Stimulated activated CD4-positive, alpha-beta T cell treated with anti-CD3 and anti-CD28 coated beads, Interleukin-4, amount 100 ng/mL, for 1 hour (primary cell): ENCODE results near the gene APBB1IP.
"Not testable (repeated sequence)": the region's sequence is repeated elsewhere in the genome, so short reads cannot be mapped to it uniquely, and the experiment has no call there.

Experiments used
- DNase-seq: peaks from one replicate; pipeline ENCODE4 v3.0.0-alpha.2; 2020

Gene APBB1IP

DNA sequence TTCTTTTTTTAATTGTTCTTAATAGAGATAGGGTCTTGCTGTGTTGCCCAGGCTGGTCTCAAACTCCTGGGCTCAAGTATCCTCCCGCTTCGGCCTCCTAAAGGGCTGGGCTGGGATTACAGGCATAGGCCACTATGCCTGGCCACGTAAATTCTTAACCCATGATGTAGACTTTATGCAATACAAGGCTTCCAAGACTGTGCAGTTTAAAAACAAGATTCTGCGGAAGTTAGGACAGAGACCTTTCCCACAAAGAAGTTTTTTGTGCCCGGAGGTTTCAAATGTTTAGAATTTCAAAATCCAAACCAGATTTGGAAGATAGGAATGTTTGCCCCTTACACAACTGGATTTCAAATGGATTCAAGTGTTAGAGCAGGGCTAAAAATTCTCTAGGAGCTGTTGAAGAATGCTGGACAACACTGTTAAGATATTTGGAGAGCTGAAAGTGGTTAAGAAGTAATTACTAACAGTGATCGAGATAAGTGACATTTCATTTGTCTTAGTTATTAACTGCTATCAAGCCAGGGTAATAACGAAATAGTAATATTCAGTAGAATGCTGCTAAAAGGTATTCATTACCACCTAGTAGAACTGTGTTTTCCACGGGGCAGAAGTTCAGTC lies 7.4 kb downstream of the APBB1IP start:
- no peak for DNase-seq

- no peak for DNase-seq
Measured at GRCh38 chr10:26446258-26446657, 8.1 kb downstream of the APBB1IP start.

- no peak for DNase-seq
Measured at GRCh38 chr10:26448292-26448691, 10.2 kb downstream of the APBB1IP start.

- no peak for DNase-seq
Measured at GRCh38 chr10:26448706-26449435, 10.7 kb downstream of the APBB1IP start.

DNA sequence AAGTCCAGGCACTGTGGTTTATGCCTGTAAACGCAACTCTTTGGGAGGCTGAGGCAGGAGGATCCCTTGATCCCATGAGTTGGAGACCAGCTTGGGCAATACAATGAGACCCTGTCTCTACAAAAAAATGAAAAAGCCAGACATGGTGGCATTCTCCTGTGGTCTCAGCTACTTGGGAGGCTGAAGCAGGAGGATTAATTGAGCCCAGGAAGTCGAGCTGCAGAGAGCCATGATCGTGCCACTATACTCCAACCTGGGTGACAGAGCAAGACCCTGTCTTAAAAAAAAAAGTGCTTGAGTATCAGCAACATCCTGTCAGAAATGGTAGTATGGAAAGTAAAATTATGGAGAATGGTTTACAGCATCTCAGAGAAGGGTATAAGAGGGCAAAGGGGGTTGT lies 11.6 kb downstream of the APBB1IP start:
- DNase-seq: no peak

- no peak for DNase-seq
Measured at GRCh38 chr10:26451903-26452302, 13.8 kb downstream of the APBB1IP start.

DNA sequence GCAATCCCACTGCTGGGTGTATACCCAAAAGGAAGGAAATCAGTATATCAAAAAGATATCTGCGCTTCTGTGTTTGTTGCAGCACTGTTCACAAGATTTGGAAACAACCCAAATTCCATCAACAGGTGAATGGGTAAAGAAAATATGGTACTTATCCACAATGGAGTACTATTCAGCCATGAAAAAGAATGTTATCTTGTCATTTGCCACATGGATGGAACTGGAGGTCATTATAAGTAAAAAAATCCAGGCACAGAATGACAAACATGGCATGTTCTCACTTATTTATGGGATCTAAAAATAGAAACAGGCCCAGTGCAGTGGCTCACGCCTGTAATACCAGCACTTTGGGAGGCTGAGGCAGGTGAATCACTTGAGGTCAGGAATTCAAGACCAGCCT lies 15.7 kb downstream of the APBB1IP start:
- DNase-seq: no peak

DNA sequence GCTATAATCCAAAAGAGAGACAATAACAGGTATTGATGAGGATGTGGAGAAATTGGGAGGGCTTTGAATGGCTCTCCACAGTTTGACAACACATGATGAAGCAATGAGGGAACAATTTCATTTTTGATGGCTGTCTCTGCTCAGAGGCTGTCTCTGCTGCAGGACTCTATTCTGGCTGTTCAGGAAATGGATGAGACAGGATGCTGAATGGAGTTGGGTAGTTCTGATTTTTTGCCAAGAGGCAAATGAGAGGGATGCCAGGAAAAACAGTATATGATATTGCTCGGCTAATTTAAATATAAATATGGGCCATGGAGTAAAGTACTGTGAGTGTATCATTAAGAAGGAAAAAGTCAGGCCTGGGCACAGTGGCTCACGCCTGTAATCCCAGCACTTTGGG lies 16.8 kb downstream of the APBB1IP start:
- DNase-seq: no peak

GRCh38 chr10:26455567-26456315 lies 17.6 kb downstream of the APBB1IP start:
- DNase-seq: no peak

DNA sequence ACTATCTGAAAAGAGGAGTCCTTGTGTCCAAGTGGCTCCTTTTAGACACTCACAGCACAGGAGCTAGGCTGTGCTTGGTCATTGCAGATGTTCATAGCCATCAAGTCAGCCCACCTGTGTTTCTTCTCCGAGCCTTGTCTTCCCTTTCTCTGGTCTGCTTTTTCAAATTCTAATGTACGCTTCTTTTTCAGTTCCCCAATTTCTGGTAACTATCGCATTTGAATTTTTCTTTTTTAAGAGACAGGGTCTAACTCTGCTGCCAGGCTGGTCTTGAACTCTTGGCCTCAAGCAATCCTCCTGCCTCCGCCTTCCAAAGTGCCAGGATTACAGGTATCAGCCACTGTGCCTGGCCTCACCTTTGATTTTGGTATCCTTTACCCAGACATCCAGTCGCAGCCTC lies 18.9 kb downstream of the APBB1IP start:
- no peak for DNase-seq

DNA sequence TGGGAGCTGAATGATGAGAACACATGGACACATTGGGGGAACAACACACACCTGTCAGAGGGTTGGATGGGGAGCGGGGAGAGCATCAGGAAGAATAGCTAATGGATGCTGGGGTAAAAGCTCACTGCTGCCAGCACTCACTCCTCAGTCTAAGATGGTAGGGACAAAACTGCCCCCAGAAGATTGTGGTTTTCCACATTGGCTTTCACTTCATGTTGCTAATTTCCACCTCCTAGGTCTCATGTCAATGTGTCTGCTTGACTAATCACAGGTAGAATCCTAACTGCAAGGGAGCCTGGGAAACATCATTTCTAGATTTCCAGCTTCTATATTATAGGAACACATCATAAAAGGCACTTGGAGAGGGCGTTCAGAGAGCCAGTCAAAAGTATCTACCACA lies 22.6 kb downstream of the APBB1IP start:
- DNase-seq: no peak

- no peak for DNase-seq
Measured at GRCh38 chr10:26463986-26464385, 25.8 kb downstream of the APBB1IP start.

DNA sequence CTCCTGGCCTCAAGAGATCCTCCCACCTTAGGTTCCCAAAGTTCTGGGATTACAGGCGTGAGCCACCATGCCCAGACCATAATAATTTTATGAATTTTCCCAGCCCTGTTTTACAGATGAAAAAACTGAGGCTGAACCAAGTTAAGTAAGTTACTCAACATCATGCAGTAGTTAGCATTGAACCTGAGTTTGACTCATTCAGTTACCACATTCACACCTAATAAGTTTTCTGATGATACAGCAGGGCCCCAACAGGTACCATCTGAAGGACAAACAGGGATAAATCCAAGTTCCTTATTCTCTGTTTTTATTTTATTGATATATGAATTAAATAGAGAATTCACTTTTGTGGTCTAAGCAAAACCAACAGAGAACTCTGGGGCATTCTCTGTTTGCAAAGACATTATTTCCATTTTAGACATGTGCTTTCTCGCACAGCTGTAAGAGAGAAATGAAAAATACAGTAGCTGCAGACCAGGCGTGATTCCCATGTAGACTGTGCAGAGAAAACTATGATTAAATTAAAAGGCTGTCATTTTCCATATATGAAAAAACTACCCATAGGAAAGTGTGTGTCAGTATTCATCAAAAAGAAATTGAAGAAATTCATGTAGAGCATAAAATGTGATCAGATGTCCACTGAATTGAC lies 26.6 kb downstream of the APBB1IP start:
- DNase-seq: no peak

DNA sequence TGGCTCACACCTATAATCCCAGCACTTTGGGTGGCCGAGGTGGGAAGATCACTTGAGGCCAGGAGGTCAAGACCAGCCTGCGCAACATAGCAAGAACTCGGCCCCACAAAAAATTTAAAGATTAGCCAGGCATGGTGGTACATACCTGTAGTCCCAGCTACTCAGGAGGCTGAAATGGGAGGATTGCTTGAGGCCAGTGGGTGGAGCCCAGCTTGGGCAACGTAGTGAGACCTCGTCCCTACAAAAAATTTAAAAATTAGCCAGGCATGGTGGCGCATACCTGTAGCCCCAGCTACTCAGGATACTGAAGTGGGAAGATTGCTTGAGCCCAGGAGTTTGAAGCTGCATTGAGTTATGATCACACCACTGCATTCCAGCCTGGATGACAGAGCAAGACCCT lies 28.4 kb downstream of the APBB1IP start:
- not testable (repeated sequence) for DNase-seq

GRCh38 chr10:26467639-26468038 lies 29.5 kb downstream of the APBB1IP start:
- no peak for DNase-seq

DNA sequence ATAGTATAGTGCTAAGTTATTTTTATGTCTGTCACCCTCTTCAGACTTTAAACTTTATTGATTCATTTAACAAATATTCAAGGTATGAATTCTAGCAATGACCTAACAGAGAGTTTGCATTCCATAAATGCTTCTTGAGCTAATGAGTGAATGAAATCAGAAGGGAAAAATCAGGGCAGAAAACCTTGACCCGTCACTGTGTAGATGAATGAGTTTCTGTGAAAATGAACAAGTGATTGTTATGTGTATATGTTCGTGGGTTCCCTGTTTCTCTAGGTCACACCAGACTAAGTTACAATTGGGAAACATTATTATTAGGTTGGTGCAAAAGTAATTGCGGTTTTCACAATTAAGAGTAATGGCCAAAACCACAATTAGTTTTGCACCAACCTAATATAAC lies 30.1 kb downstream of the APBB1IP start:
- DNase-seq: no peak

DNA sequence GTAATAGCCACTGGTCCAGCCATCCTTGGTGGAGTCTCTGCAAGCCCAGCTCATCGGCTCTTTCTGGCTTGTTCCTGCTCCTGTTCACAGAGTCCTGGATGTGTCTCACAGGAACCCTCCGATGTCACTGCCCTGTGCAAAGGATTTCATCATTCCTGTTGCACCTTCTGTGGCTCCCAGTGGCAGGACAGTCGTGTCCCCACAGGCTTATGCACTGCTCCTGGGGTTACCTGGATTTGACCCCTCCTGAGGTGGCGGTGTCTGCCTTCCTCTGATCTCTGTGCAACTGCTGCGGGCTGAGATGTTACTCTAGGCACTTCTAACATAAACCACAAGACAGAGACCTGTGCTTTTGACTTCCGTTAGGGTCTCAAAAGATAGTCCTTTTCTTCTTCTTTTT lies 30.6 kb downstream of the APBB1IP start:
- no peak for DNase-seq

DNA sequence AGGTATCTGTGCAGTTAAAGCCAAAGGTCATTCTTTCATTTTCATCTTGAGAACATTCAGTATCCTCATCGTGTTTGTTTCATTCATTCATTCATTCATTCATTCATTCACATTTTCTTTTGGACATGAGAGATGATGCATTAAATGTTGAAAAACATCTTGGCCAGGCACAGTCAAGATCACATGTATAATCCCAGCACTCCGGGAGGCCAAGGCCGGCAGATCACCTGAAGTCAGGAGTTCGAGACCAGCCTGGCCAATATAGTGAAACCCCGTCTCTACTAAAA lies 34.3 kb downstream of the APBB1IP start:
- DNase-seq: no peak

GRCh38 chr10:26474026-26474425 lies 35.9 kb downstream of the APBB1IP start:
- no peak for DNase-seq

DNA sequence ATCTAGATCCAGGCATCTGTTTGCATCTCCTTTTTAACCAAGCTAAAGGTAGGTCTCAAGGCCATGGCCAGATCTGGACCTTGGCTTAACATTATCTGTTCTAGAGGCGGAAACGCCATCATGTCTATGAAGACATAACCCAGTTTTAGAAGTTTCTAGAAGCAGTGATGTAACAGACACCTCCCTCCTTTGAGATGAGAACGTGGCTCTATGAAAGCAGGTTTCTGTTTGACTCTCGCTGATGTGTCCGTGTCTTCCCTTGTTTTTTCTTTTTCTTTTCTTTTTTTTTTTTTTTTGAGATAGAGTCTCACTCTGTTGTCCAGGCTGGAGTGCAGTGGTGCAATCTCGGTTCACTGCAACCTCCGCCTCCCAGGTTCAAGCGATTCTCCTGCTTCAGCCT lies 36.7 kb downstream of the APBB1IP start:
- not testable (repeated sequence) for DNase-seq

DNA sequence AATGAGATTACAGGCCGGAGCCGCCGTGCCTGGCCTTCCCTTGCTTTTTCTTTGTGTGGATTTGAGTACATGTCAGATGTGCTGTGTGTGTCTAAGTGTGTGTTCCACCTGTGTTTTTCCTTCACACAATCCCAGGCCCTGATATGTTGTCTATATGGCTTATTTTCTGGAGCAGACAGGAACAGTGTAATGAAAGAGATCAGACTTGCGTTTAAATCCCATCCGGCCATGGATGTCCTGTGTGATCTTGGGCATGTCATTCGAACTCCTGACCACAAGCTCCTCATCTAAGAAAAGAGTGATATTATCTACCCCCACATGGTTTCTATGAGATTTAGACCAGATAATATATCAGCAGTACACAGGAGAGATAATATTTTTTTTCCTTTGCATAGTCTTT lies 37.2 kb downstream of the APBB1IP start:
- DNase-seq: no peak

GRCh38 chr10:26477501-26477900 lies 39.4 kb downstream of the APBB1IP start:
- no peak for DNase-seq

- DNase-seq: no peak
Measured at GRCh38 chr10:26478061-26478460, 39.9 kb downstream of the APBB1IP start.
